ENCODE measurements around the gene SLC22A3.

DNA sequence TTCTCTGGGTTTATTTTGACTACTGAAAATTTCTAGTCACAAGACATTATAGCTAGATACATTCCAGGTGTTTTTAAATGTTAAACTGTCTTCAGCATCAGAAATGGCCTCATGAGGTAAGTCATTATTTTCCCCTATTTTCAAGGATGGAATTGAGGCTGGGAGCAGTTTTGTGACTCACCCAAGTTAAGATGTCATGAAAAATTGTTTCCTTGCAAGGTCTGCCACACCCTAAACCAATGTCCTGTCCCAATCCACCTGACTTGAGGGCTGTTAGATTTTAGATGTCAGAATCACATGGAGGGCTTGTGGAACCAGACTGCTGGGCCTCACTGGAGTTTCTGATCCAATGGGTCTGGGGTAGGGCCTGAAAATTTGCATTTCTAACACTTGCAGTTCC is 16.9 kb downstream of the SLC22A3 start:
- TF ChIP-seq, protein P1, sequence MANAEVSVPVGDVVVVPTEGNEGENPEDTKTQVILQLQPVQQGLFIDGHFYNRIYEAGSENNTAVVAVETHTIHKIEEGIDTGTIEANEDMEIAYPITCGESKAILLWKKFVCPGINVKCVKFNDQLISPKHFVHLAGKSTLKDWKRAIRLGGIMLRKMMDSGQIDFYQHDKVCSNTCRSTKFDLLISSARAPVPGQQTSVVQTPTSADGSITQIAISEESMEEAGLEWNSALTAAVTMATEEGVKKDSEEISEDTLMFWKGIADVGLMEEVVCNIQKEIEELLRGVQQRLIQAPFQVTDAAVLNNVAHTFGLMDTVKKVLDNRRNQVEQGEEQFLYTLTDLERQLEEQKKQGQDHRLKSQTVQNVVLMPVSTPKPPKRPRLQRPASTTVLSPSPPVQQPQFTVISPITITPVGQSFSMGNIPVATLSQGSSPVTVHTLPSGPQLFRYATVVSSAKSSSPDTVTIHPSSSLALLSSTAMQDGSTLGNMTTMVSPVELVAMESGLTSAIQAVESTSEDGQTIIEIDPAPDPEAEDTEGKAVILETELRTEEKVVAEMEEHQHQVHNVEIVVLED (CRISPR knock-in tag; IDR thresholded peaks at IDR 0.05; ENCODE audit: borderline replicate concordance) = no peak
- TF ChIP-seq NFE2L1 (CRISPR knock-in tag; IDR thresholded peaks at IDR 0.05; ENCODE audit: borderline replicate concordance) (no peak), ZKSCAN8 (CRISPR knock-in tag; IDR thresholded peaks at IDR 0.05; ENCODE audit: borderline replicate concordance) (no peak), POLR2AphosphoS2 (IDR thresholded peaks at IDR 0.05; ENCODE audit: low read depth, low read length) (no peak), ZNF253 (CRISPR knock-in tag; IDR thresholded peaks at IDR 0.05; ENCODE audit: borderline replicate concordance) (no peak), MXI1 (IDR thresholded peaks at IDR 0.05; ENCODE audit: borderline replicate concordance, low read depth, low read length) (no peak), CHD2 (IDR thresholded peaks at IDR 0.05; ENCODE audit: low read depth, low read length) (no peak), FOXA3 (CRISPR knock-in tag; IDR thresholded peaks at IDR 0.05) (no peak), BHLHE40 (IDR thresholded peaks at IDR 0.05; ENCODE audit: low read length) (no peak), ZEB1 (IDR thresholded peaks at IDR 0.05; ENCODE audit: insufficient replicate concordance, low read depth) (no peak)
- TF ChIP-seq, protein P2, sequence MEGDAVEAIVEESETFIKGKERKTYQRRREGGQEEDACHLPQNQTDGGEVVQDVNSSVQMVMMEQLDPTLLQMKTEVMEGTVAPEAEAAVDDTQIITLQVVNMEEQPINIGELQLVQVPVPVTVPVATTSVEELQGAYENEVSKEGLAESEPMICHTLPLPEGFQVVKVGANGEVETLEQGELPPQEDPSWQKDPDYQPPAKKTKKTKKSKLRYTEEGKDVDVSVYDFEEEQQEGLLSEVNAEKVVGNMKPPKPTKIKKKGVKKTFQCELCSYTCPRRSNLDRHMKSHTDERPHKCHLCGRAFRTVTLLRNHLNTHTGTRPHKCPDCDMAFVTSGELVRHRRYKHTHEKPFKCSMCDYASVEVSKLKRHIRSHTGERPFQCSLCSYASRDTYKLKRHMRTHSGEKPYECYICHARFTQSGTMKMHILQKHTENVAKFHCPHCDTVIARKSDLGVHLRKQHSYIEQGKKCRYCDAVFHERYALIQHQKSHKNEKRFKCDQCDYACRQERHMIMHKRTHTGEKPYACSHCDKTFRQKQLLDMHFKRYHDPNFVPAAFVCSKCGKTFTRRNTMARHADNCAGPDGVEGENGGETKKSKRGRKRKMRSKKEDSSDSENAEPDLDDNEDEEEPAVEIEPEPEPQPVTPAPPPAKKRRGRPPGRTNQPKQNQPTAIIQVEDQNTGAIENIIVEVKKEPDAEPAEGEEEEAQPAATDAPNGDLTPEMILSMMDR (CRISPR knock-in tag; IDR thresholded peaks at IDR 0.05) = no peak
- TF ChIP-seq, protein P3, sequence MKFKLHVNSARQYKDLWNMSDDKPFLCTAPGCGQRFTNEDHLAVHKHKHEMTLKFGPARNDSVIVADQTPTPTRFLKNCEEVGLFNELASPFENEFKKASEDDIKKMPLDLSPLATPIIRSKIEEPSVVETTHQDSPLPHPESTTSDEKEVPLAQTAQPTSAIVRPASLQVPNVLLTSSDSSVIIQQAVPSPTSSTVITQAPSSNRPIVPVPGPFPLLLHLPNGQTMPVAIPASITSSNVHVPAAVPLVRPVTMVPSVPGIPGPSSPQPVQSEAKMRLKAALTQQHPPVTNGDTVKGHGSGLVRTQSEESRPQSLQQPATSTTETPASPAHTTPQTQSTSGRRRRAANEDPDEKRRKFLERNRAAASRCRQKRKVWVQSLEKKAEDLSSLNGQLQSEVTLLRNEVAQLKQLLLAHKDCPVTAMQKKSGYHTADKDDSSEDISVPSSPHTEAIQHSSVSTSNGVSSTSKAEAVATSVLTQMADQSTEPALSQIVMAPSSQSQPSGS (CRISPR knock-in tag; IDR thresholded peaks at IDR 0.05) = no peak
- TF ChIP-seq, protein P4, sequence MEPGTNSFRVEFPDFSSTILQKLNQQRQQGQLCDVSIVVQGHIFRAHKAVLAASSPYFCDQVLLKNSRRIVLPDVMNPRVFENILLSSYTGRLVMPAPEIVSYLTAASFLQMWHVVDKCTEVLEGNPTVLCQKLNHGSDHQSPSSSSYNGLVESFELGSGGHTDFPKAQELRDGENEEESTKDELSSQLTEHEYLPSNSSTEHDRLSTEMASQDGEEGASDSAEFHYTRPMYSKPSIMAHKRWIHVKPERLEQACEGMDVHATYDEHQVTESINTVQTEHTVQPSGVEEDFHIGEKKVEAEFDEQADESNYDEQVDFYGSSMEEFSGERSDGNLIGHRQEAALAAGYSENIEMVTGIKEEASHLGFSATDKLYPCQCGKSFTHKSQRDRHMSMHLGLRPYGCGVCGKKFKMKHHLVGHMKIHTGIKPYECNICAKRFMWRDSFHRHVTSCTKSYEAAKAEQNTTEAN (CRISPR knock-in tag; conservative IDR thresholded peaks at IDR 0.05) = no peak
- TF ChIP-seq, protein P5, sequence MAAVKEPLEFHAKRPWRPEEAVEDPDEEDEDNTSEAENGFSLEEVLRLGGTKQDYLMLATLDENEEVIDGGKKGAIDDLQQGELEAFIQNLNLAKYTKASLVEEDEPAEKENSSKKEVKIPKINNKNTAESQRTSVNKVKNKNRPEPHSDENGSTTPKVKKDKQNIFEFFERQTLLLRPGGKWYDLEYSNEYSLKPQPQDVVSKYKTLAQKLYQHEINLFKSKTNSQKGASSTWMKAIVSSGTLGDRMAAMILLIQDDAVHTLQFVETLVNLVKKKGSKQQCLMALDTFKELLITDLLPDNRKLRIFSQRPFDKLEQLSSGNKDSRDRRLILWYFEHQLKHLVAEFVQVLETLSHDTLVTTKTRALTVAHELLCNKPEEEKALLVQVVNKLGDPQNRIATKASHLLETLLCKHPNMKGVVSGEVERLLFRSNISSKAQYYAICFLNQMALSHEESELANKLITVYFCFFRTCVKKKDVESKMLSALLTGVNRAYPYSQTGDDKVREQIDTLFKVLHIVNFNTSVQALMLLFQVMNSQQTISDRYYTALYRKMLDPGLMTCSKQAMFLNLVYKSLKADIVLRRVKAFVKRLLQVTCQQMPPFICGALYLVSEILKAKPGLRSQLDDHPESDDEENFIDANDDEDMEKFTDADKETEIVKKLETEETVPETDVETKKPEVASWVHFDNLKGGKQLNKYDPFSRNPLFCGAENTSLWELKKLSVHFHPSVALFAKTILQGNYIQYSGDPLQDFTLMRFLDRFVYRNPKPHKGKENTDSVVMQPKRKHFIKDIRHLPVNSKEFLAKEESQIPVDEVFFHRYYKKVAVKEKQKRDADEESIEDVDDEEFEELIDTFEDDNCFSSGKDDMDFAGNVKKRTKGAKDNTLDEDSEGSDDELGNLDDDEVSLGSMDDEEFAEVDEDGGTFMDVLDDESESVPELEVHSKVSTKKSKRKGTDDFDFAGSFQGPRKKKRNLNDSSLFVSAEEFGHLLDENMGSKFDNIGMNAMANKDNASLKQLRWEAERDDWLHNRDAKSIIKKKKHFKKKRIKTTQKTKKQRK (IDR thresholded peaks at IDR 0.05; ENCODE audit: low read length) = no peak

All from HepG2 (cell line).